Astrocyte (in vitro differentiated cells and primary cell): ENCODE data around the gene CPNE2. TPM values are rescaled to one million over a fixed set of nuclear protein-coding genes. Genes with fewer than 3 reads are reported as not detected.

ENCODE experiments used
- DNase-seq: peaks from one replicate; pipeline ENCODE4 v3.0.0-alpha.2; 2010; ENCODE audit warnings: low read depth
- FAIRE-seq: peaks from 2 replicates; lab custom pipeline; 2011; peaks lifted over from hg19 to GRCh38; lab: Jason Lieb, UNC
- H2AFZ ChIP-seq: 2 replicates; pipeline ENCODE4 v1.6.0; 2012; ENCODE audit warnings: low read depth, low read length, inconsistent platforms
- H3K27ac ChIP-seq: 2 replicates; pipeline ENCODE4 v1.5.1; 2011; ENCODE audit warnings: low read depth, low read length, inconsistent platforms
- H3K27me3 ChIP-seq: 2 replicates; pipeline ENCODE4 v1.6.0; 2011; ENCODE audit warnings: low read length, inconsistent platforms; ENCODE audit not compliant: insufficient read depth
- H3K36me3 ChIP-seq: 2 replicates; pipeline ENCODE4 v1.5.1; 2011; ENCODE audit warnings: low read length, inconsistent platforms; ENCODE audit not compliant: insufficient read depth
- H3K4me1 ChIP-seq: 2 replicates; pipeline ENCODE4 v1.5.1; 2011; ENCODE audit warnings: low read length, inconsistent platforms; ENCODE audit not compliant: insufficient read depth
- H3K4me2 ChIP-seq: 2 replicates; pipeline ENCODE4 v1.6.0; 2012; ENCODE audit warnings: low read length, inconsistent platforms
- H3K4me3 ChIP-seq: 2 replicates; pipeline ENCODE4 v1.5.1; 2011; ENCODE audit warnings: low read depth, mild to moderate bottlenecking, low read length, inconsistent platforms; ENCODE audit not compliant: insufficient read depth
- H3K79me2 ChIP-seq: 2 replicates; pipeline ENCODE4 v1.6.0; 2012; ENCODE audit warnings: mild to moderate bottlenecking, low read length, inconsistent platforms; ENCODE audit not compliant: insufficient read depth
- H3K9ac ChIP-seq: 2 replicates; pipeline ENCODE4 v1.6.0; 2012; ENCODE audit warnings: mild to moderate bottlenecking, low read length, inconsistent platforms
- H3K9me3 ChIP-seq: 2 replicates; pipeline ENCODE4 v1.5.1; 2012; ENCODE audit warnings: low read depth, mild to moderate bottlenecking, low read length, inconsistent platforms; ENCODE audit not compliant: insufficient read depth
- H4K20me1 ChIP-seq: 2 replicates; pipeline ENCODE4 v1.6.0; 2012; ENCODE audit warnings: low read length, inconsistent platforms; ENCODE audit not compliant: insufficient read depth
- H3K27ac Mint-ChIP-seq: one replicate; pipeline ENCODE4 v1.8.0; 2021; ENCODE audit warnings: mild to moderate bottlenecking, mixed read lengths; ENCODE audit not compliant: unreplicated experiment
- H3K27me3 Mint-ChIP-seq: one replicate; pipeline ENCODE4 v1.8.0; 2021; ENCODE audit warnings: low read depth, mixed read lengths; ENCODE audit not compliant: unreplicated experiment
- H3K36me3 Mint-ChIP-seq: one replicate; pipeline ENCODE4 v1.8.0; 2021; ENCODE audit warnings: low read depth, mixed read lengths; ENCODE audit not compliant: unreplicated experiment
- H3K4me1 Mint-ChIP-seq: one replicate; pipeline ENCODE4 v1.8.0; 2021; ENCODE audit warnings: low read depth, mixed read lengths; ENCODE audit not compliant: unreplicated experiment
- H3K4me3 Mint-ChIP-seq: one replicate; pipeline ENCODE4 v1.8.0; 2021; ENCODE audit warnings: mild to moderate bottlenecking, moderate library complexity, mixed read lengths; ENCODE audit not compliant: unreplicated experiment
- H3K9me3 Mint-ChIP-seq: one replicate; pipeline ENCODE4 v1.8.0; 2021; ENCODE audit warnings: mild to moderate bottlenecking, mixed read lengths; ENCODE audit not compliant: unreplicated experiment
- CTCF ChIP-seq: IDR thresholded peaks from 2 replicates; pipeline ENCODE4 v1.5.1; 2011; ENCODE audit warnings: low read depth, mild to moderate bottlenecking, inconsistent platforms, low read length, moderate library complexity; ENCODE audit not compliant: insufficient read depth
- EZH2 ChIP-seq: IDR thresholded peaks from 2 replicates; pipeline ENCODE4 v1.6.1; 2012; ENCODE audit warnings: mild to moderate bottlenecking, low read length, inconsistent platforms; ENCODE audit not compliant: insufficient read depth
- total RNA-seq: library from RNA; stranded (reverse); gene quantifications from 2 replicates; pipeline ENCODE4 v1.2.1, GENCODE V29; 2021

The CPNE2 gene
- total RNA-seq, 1 donor from 2014 or later, result 19.3 TPM

GRCh38 chr16:57133031-57133430 lies 40.6 kb downstream of the CPNE2 start:
- Histone ChIP-seq H3K4me1 (no peaks in the 10 kb centered on the region), H3K9me3 (no peaks in the 10 kb centered on the region), H3K27me3 (no peaks in the 10 kb centered on the region), H3K4me2 (no peak overlapping the region), H4K20me1 (no peaks in the 10 kb centered on the region), H3K79me2 (no peaks in the 10 kb centered on the region), H3K9ac (no peak overlapping the region), H3K4me3 (no peak overlapping the region), H3K36me3 (no peaks in the 10 kb centered on the region), H3K27ac (no peak overlapping the region), H2AFZ (no peak overlapping the region)
- no peak overlapping the region for H3K4me3 Mint-ChIP-seq
- no peaks in the 10 kb centered on the region for H3K9me3 Mint-ChIP-seq
- DNase-seq (no peak), FAIRE-seq (no peak)
- H3K27ac Mint-ChIP-seq, result no peak overlapping the region
- H3K36me3 Mint-ChIP-seq, result peaks cover 19% of the 10 kb centered on the region
- H3K27me3 Mint-ChIP-seq, result peaks cover 3% of the 10 kb centered on the region
- H3K4me1 Mint-ChIP-seq, result no peaks in the 10 kb centered on the region
- no peak for TF ChIP-seq EZH2
- no peak for TF ChIP-seq CTCF

GRCh38 chr16:57133886-57134285 lies 41.5 kb downstream of the CPNE2 start:
- Histone ChIP-seq H4K20me1 (no peaks in the 10 kb centered on the region), H3K36me3 (no peaks in the 10 kb centered on the region), H2AFZ (no peak overlapping the region), H3K4me3 (no peak overlapping the region), H3K79me2 (no peaks in the 10 kb centered on the region), H3K27me3 (no peaks in the 10 kb centered on the region), H3K9ac (no peak overlapping the region), H3K4me2 (no peak overlapping the region), H3K27ac (no peak overlapping the region), H3K9me3 (no peaks in the 10 kb centered on the region), H3K4me1 (no peaks in the 10 kb centered on the region)
- H3K9me3 Mint-ChIP-seq, result no peaks in the 10 kb centered on the region
- no peak overlapping the region for H3K4me3 Mint-ChIP-seq
- no peak for DNase-seq
- no peak for TF ChIP-seq CTCF
- TF ChIP-seq EZH2, result no peak
- no peaks in the 10 kb centered on the region for H3K4me1 Mint-ChIP-seq
- no peak overlapping the region for H3K27ac Mint-ChIP-seq
- H3K36me3 Mint-ChIP-seq, result peaks cover 26% of the 10 kb centered on the region
- peaks cover 6% of the 10 kb centered on the region for H3K27me3 Mint-ChIP-seq
- no peak for FAIRE-seq

- no peak for DNase-seq
- Histone ChIP-seq H4K20me1 (no peaks in the 10 kb centered on the region), H3K4me2 (no peak overlapping the region), H3K4me3 (no peak overlapping the region), H3K79me2 (no peaks in the 10 kb centered on the region), H3K9me3 (no peaks in the 10 kb centered on the region), H3K27ac (no peak overlapping the region), H3K27me3 (no peaks in the 10 kb centered on the region), H3K9ac (no peak overlapping the region), H3K4me1 (no peaks in the 10 kb centered on the region), H3K36me3 (no peaks in the 10 kb centered on the region), H2AFZ (no peak overlapping the region)
- Mint-ChIP-seq H3K4me3 (no peak overlapping the region), H3K27me3 (peaks cover 7% of the 10 kb centered on the region), H3K9me3 (no peaks in the 10 kb centered on the region), H3K4me1 (no peaks in the 10 kb centered on the region), H3K36me3 (peaks cover 17% of the 10 kb centered on the region), H3K27ac (no peak overlapping the region)
- TF ChIP-seq EZH2 (no peak), CTCF (no peak)
- FAIRE-seq, result no peak
Observed at GRCh38 chr16:57134982-57135381, 42.6 kb downstream of the CPNE2 start.
